Tibial nerve (tissue), 4 donors: ENCODE data around the gene TLN1.

Experiments
- CTCF ChIP-seq, 5 experiments: fragments of 200-600 bp in 3 of 5; fragments of 450-650 bp in 2 of 5; sonication (generic) in 3 of 5; IDR thresholded peaks; one replicate each; pipeline ENCODE4 v1.5.1; 2016 to 2019; ENCODE audit warnings: antibody characterized with exemption in 5 of 5, mild to moderate bottlenecking in 3 of 5, moderate library complexity in 2 of 5
- EP300 ChIP-seq, 2 donors: sonication (generic); formaldehyde crosslinking; IDR thresholded peaks; one replicate each; pipeline ENCODE4 v1.6.1; 2017; ENCODE audit warnings: antibody characterized with exemption in 2 of 2, mild to moderate bottlenecking in 1 of 2
- POLR2A ChIP-seq, 2 donors: fragments of 450-650 bp; IDR thresholded peaks; one replicate each; pipeline ENCODE4 v1.6.1; 2017; ENCODE audit warnings: antibody characterized with exemption in 2 of 2, mild to moderate bottlenecking in 2 of 2, moderate library complexity in 2 of 2

- no peak for TF ChIP-seq CTCF (IDR thresholded peaks at IDR 0.05)
- TF ChIP-seq EP300 (IDR thresholded peaks at IDR 0.05): no peak
- TF ChIP-seq POLR2A (IDR thresholded peaks at IDR 0.05): no peak
These were observed 27.8 kb upstream of the TLN1 start for GRCh38 chr9:35759795-35760194.
